ENCODE results near the gene RPL18.

RPL18 gene

DNA sequence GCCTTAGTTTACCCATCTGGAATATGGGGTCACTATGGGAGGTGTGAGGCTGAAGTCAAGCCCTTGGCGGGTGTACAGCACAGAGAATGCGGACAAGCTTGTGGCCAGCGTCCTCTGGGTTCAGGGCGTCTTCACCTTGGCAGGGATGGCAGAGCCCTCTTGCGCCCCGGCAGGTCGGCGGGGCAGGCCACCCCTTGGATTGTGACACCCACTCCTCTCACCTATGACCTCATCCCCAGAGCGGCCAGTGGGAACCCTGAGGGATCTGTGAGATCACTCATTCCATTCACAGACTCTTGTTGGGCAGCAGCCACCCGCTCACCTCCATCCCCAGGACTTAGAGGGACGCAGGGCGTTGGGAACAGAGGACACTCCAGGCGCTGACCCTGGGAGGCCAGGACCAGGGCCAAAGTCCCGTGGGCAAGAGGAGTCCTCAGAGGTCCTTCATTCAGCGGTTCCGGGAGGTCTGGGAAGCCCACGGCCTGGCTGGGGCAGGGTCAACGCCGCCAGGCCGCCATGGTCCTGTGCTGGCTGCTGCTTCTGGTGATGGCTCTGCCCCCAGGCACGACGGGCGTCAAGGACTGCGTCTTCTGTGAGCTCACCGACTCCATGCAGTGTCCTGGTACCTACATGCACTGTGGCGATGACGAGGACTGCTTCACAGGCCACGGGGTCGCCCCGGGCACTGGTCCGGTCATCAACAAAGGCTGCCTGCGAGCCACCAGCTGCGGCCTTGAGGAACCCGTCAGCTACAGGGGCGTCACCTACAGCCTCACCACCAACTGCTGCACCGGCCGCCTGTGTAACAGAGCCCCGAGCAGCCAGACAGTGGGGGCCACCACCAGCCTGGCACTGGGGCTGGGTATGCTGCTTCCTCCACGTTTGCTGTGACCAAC is 12.3 kb downstream of the RPL18 start, which contains the start of gene SPACA4:
Gene SPACA4 (plus strand): TSS at position 280 of the 896 bp plus-strand sequence. CDS start 237 bp downstream, at position 517.
- no peak for TF ChIP-seq ZNF274 (IDR thresholded peaks at IDR 0.05; ENCODE audit: low read depth, low read length)
- no peak within 1 kb of the TSS for H3K4me3 ChIP-seq (ENCODE audit: low read length)

DNA sequence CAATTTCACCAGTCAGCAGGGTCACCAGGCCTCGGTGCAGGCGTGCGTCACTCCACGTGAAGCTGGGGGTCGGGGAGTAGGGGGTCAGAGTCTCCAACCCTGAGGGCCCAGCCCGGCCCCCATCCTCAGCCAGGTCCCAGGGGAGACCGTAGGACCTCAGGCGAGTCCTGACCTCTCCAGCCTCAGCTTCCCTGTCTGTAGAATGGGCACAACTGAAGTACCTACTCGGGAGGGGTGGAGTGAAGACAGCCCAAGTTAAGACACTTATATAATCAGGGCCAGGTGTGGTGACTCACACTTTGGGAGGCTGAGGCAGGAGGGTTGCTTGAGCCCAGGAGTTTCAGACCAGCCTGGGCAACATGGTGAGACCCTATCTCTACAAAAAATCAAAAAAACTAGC is 15.1 kb downstream of the RPL18 start:
- TF ChIP-seq ZNF274 (IDR thresholded peaks at IDR 0.05; ENCODE audit: low read depth, low read length), result no peak
- no peak overlapping the region for H3K4me3 ChIP-seq (ENCODE audit: low read length)

GRCh38 chr19:48603449-48603848 is 15.5 kb downstream of the RPL18 start:
- no peak overlapping the region for H3K4me3 ChIP-seq (ENCODE audit: low read length)

GRCh38 chr19:48603001-48603400 is 16.0 kb downstream of the RPL18 start:
- no peak overlapping the region for H3K4me3 ChIP-seq (ENCODE audit: low read length)
- TF ChIP-seq ZNF274 (IDR thresholded peaks at IDR 0.05; ENCODE audit: low read depth, low read length), result no peak

More at GRCh38 chr19:48603449-48603848, 15.5 kb downstream of the RPL18 start:
- no peak for TF ChIP-seq ZNF274 (IDR thresholded peaks at IDR 0.05; ENCODE audit: low read depth, low read length)

- no peak overlapping the region for H3K4me3 ChIP-seq (ENCODE audit: low read length)
- no peak for TF ChIP-seq ZNF274 (IDR thresholded peaks at IDR 0.05; ENCODE audit: low read depth, low read length)
These were observed 18.1 kb downstream of the RPL18 start for GRCh38 chr19:48600679-48601417.

DNA sequence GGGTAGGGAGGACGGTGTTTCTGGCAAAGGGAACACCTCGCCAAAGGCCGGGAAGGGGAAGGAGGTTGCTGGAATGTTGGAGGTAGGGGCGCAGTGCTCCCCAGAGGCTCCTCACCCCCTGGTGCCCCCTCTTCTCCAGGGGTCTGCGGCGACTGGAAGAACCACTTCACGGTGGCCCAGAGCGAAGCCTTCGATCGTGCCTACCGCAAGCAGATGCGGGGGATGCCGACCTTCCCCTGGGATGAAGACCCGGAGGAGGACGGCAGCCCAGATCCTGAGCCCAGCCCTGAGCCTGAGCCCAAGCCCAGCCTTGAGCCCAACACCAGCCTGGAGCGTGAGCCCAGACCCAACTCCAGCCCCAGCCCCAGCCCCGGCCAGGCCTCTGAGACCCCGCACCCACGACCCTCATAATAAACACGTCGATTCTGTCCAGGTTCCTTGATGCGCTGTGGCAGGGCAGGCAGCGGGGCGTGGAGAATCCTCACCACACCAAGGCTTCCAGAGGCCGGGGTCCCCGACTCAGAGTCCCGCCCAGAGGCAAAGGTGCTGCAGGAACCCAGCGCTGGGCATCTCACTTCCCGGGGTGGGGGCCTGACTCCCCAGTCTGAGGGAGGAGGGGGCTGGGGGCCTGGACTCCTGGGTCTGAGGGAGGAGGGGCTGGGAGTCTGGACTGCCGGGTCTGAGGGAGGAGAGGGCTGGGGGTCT is 19.8 kb downstream of the RPL18 start:
- TF ChIP-seq ZNF274 (IDR thresholded peaks at IDR 0.05; ENCODE audit: low read depth, low read length), result no peak
- no peak overlapping the region for H3K4me3 ChIP-seq (ENCODE audit: low read length)

DNA sequence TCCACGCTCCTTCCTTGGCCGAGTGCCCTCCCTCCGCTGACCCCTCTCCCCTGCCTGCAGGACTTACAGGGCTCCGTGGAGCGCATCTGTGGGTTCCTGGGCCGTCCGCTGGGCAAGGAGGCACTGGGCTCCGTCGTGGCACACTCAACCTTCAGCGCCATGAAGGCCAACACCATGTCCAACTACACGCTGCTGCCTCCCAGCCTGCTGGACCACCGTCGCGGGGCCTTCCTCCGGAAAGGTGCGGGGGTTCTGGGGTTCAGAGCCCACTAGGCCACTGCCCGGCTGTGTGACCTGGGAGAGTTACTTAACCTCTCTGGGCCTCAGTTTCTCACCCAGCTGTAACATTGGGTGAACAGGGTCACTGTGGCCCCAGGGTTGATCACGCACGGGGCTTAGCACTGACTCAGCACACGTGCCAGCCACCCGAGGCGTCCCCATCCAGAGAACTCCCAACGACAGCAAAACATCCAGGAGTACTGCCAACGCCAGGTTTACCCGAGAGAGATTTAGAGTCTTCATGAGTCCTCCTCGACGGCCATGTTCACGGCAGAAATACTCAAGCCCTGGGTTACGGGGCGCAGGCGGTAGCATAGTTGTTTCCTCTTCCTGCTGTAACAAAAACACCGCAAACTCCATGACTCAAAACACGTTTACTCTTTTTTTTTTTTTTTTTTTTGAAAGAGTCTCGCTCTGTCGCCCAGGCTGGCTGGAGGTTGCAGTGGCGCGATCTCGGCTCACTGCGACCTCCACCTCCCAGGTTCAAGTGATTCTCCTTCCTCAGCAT is 22.1 kb downstream of the RPL18 start:
- no peak overlapping the region for H3K4me3 ChIP-seq (ENCODE audit: low read length)
- no peak for TF ChIP-seq ZNF274 (IDR thresholded peaks at IDR 0.05; ENCODE audit: low read depth, low read length)

- TF ChIP-seq ZNF274 (IDR thresholded peaks at IDR 0.05; ENCODE audit: low read depth, low read length), result no peak
- no peak overlapping the region for H3K4me3 ChIP-seq (ENCODE audit: low read length)
These were observed 22.7 kb downstream of the RPL18 start for GRCh38 chr19:48596237-48596636.

DNA sequence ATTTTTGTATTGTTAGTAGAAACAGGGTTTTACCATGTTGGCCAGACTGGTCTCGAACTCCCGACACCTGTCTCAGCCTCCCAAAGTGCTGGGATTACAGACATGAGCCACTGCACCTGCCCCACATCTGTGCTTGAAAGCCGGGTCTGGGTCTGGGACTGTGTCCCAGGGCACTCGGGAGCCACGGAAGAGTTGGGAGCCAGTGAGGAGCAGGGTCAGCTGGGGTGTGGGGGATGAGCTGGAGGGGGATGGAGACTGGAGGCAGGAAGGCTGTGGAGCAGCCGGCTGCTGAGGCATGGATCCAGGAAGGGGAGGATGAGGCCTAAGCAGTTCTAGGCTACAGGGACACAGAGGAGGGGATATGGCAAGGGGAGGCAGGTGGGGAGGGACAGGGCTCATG is 23.1 kb downstream of the RPL18 start:
- no peak for TF ChIP-seq ZNF274 (IDR thresholded peaks at IDR 0.05; ENCODE audit: low read depth, low read length)
- H3K4me3 ChIP-seq (ENCODE audit: low read length), result no peak overlapping the region

- no peak for TF ChIP-seq ZNF274 (IDR thresholded peaks at IDR 0.05; ENCODE audit: low read depth, low read length)
- H3K4me3 ChIP-seq (ENCODE audit: low read length), result no peak overlapping the region
These were observed 23.8 kb downstream of the RPL18 start for GRCh38 chr19:48595171-48595570.

- TF ChIP-seq ZNF274 (IDR thresholded peaks at IDR 0.05; ENCODE audit: low read depth, low read length), result no peak
- no peak overlapping the region for H3K4me3 ChIP-seq (ENCODE audit: low read length)
These were observed 28.0 kb downstream of the RPL18 start for GRCh38 chr19:48591021-48591420.

DNA sequence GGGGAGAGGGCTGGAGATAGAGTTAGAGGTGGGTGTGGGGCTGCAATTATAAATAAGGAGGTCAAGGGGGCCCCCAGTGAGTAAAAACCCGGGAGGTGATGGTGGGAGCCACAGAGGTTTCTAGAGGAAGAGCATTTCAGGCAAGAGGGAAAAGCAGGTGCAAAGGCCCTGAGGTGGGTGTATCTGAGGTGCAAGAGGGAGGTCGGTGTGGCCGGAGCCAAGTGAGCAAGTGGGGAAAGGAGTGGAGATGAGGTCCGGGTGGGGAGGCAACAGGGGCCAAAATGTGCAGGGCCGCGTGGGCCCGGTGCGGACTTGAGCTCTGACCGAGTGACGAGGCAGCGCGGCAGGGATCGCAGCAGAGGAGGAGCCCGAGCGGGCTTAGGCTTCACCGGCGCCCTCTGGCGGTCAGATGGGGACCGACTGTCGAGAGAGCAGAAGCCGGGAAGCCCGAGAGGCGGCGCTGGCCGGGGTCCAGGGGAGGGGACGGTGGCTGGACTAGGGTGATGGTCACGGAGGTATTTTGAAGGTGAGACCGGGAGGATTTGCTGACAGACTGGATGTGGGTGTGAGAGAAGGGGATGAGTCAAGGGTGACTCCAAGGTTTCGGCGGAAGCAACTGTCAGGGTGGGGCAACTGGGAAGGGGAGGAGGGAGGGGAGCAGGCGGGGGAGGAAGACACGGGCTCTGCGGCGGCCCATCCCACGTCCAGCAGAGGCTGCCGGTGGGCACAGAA is 30.1 kb downstream of the RPL18 start:
- no peak overlapping the region for H3K4me3 ChIP-seq (ENCODE audit: low read length)
- TF ChIP-seq ZNF274 (IDR thresholded peaks at IDR 0.05; ENCODE audit: low read depth, low read length), result no peak

- H3K4me3 ChIP-seq (ENCODE audit: low read length), result no peak overlapping the region
- no peak for TF ChIP-seq ZNF274 (IDR thresholded peaks at IDR 0.05; ENCODE audit: low read depth, low read length)
These were observed 31.6 kb downstream of the RPL18 start for GRCh38 chr19:48587387-48587786.
